ENCODE measurements around the gene GUCY2F.

GUCY2F gene

DNA sequence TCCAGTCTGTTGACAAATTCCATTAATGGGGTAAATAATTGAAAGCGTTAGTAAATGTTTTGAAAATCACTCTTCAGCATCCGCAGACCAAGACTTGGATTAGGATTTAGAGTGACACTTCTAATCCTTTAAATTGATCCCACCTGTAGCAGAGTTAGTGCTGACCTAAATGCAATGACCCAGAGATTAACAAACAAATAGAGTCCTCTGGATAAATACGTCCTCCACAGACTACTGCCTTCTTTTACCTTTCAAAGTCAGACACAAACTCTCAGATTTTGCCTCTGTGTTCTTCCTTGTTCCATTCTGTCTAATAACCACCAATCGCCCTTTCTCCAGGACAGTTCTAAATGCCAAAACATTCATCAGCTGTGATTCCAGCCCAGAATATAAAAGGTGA, at the start of gene GUCY2F:
TSS of gene GUCY2F (minus strand) at position 101 of the 400 bp plus-strand sequence. CDS start 6,150 bp downstream, outside the sequence.
- DNase-seq = no peak

DNA sequence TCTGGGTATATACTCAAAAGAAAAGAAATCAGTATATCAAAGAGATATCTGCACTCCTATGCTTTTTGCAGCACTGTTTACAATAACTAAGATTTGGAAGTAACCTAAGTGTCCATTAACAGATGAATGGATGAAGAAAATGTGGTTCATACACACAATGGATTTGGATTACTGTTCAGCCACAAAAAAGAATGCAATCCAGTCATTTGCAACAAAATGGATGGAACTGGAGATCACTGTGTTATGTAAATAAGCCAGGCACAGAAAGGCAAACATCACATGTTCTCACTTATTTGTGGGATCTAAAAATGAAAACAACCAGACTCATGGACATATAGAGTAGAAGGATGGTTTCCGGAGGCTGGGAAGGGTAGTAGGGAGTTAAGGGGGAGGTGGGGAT, 37.1 kb upstream of the GUCY2F start:
- DNase-seq = no peak

DNA sequence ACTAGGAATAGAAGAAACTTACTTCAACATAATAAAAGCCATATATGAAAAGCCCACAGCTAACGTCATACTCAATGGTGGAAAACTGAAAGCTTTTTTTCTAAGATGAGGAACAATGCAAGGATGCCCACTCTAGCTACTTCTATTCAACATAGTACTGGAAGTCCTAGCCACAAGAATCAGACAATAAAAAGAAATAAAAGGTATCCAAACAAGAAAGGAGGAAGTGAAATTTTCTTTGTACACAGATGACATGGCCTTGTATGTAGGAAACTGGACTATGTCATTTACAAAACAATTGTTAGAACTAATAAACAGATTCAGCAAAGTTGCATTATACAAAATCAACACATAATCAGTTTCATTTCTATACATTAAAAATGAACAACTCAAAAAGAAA, 29.2 kb upstream of the GUCY2F start:
- no peak for DNase-seq

DNA sequence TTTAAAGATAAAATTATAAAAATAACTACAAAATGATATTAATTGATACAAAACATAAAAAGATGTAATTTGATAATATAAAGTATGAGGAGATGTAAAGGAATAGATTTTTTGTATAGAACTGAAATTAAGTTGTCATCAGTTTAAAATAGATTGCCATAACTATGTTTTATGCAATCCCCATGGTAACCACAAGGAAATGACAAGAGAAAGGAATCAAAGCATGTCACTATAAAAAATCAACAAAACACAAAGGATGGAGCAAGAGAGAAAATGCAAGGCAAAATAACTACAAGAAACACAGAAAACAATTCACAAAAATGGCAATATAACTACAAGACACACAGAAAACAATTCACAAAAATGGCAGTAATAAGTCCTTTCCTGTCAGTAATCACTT, 27.0 kb upstream of the GUCY2F start:
- no peak for DNase-seq

DNA sequence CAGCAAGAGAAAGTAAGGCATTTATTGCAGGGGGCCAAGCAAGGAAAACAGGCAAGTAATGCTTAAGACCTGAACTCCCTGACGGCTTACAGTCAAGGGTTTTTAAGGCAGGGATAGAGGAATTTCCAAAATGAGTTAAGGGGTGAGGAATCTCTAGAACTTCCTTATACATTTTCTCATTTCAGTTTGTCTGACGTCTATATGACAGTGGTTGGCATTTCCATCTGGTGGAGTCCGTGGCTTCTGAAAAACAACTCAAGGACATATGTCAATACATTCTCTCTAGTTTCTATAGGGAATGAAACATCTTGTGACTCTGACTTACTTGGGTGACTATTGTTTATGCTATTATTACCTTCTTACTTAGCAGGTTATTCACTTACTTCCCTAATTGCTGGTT, 19.3 kb upstream of the GUCY2F start:
- DNase-seq = no peak

DNA sequence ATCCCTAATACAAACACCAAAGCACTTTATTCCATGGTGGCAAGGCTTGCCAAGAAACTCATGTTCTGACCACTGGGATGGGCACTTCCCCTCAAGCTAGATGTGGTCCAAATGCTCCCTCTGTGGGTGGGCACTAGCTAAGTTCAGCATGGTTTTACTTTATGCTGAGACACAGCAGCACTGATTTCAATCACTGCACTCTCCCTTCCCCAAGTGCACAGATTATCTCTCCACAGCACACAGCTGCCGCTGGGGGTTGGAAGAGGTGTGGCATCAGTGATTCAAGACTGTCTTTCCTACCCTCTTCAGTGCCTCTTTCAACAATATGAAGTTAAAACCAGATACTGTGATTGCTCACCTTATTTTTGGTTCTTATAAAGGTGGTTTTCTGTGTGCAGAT, 16.5 kb upstream of the GUCY2F start:
- DNase-seq = peak in 1 of 2 experiments; percentile 1

DNA sequence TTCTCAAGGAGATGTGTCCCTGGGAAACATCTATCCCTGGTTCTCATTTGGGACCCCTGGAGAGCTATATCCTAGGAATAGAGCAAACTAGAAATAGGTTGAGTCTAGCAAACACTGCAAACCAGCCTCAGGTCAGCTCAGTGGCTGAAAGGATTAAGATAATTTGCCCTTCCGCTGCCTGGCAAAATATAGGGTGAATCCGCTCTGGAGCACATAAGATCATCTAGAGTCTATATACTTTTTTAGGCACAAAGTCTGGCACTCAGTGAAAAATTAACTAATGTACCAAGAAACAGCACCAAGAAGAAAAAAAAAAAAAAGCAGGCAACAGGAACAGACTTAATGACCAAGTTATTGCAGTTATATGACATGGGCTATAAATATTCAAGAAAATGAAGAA, 7.3 kb upstream of the GUCY2F start:
- no peak for DNase-seq

DNA sequence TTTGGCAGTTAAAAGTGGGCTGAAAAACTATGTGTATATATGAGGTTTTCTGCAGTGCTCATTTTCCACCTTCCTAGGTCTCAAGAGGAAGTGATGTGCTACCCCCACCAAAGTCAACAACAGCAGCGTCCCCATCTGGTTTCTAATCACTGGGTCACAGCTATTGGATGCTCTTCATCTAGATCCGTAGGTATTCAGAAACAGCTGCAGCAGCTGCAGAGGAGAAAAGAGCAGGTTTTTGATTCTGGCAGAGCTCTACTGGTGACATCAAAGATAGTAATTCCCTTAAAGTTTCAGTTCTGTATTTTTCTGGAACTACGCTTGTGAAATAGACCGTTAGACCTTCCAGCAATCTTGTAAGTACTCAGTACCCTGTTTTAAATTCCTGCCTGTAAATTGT, 5.8 kb upstream of the GUCY2F start:
- peak; percentile 1 to 13 for DNase-seq

DNA sequence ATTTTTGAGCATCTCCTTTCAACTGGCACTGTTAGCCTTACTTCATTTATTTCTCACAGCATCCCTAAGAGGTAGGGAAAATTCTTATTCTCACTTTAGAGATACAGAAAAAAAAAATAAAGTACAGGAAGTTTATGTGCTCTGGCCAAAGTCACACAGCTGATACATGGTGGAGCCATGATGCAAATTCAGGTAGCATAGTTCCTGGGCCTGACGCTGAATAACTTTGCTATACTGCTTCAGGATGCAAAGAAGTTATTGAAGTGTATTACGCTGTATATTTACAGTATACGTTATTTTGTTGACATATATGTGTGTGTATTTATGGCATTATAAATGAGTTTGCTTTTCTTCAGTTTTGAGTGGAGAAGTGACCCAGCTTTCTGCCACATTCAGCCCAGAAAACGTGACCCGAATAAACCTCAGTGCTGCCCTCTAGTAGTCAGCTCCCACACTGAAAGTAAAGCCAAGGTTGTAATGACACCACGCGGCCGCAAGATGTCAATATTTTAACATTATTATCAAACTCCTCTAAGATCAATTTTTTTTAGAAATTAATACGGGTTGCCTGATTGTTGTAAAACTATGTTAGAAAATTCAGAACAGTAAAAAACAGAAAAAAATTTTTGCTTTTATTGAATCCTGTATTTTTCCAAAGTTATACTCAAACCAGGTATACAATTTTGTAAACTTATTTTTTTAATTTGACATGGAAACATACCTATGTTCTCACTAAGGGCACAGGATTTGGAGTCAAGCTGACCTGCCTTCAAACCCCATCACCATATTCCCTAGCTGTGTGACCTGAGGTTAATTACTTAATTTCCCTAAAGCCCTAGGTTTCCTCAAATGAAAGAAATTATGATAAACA, 3.8 kb upstream of the GUCY2F start:
- peak; percentile 13 to 73 for DNase-seq

DNA sequence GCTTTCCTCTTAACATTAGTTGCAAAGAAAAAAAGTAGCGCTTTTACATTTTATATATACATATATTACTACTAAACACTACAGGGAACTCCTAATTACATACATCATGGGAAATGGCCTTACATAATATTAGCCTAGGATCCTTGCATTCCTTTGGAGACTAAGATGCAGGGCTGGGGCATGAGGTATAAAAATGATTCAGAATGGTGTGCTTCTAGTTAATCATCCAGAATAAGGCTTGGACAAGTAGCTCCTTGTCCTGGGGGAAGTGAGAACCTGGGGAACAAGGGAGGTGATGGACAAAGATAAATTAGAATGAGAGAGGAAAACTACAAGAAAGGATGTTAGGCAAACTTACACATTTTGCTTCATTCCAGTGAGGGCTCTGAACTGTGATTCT, 3.0 kb upstream of the GUCY2F start:
- no peak for DNase-seq

DNA sequence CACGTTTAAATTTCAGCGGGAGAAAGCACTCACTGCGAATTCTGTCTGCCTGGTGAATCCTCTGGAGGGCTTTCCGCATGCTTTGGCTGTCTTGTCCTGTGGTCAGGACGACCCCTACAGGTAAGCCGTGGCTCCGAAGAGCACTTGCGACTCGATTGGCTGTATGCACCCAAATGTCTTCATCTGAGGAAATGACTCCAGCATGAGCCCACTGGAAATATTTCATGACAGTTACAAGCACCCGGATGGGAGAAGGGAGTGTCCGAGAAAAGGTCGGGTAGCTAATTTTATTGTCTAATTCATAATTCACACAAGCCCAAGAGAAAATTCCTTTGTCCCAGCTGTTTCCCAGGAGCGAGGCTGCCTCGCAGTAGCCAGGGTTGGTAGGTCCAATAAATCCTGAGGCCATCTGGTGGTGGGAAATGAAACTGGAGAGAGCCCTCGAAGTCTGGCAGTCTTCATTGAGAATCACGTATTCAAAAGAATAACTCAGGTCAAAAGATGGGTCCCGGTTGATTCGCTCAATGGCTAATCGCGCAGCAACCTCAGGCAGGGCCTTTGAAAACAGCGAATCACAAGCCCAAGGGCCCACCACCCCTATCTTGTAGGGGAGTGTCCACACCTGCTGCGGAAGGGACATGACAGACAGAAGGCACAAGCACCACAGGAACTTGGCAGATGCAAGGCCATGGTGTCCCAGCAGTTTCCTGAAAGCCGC, 6.6 kb downstream of the GUCY2F start:
- DNase-seq = peak; percentile 77 to 84

DNA sequence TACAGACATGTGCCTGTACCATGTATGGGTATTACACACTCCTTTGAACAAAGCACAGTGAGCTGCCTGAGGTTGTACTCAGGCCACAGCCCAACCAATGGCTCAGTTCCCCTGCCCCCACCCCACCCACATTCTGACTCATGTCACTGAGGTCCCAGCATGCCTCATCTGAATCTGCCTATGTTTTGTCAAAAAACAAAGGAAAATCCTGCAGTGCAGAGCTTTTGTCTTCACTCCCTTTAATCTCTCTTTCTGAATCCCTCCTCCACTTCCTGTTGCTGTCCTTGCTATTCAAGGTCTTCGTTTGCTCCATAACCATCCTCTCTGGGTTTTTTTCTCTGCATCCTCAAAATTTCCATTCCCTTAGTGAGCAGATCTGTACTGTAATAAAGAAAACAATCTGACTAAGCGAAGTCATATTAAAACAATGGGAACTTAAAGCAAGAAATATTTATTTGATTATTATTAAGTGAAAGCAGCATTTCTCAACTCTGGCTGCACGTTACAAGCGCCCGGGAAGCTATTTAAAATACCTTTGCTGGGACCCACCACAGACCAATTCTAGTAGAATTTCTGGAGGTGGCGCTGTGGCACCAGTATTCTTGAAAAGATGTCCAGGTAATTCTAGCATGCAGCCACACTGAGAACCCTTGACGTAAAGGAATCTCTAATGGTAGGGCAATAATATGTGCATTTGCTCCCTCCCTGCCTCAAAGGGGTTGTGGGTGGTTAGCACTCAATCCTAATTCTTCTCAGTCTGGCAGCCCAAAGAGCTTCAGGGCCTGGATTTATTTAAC, 8.7 kb downstream of the GUCY2F start:
- DNase-seq = peak; percentile 30 to 64

DNA sequence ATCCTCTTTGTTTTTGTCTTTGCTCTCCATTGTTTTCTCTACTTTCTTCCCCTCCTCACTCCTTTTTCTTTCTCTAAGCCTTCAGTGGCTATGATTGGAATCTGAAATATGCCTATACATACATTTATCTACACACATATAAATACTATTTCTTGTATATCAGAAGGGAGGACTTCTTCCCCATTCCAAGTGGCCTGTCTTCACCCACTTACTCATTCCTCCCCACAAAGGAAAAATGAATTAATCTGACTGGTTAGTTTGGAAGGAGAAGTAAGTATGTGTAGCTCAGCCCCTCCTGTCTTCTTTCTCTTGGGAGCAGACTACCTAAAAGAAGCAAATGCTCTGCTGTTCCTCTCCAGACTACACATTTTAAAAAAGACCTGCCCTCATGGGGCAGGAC, 17.7 kb downstream of the GUCY2F start:
- DNase-seq = no peak

DNA sequence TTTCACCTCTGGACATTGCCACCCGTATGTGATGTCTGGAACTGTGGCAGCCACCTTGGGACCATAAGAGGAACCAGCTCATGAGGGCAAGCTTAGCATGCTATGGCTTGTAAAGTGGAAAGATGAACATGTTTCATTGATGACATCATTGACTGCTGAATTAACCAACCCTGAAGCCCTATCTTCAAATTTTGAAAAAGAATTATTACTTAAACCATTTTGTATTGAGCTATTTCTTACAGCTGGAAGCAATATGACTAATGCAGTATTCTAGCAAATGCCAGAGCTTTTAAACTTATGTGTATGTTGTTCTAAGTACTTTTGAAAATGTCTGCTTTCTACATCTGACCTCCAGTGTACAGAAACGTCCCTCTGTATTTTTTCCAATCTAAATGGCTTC, 18.1 kb downstream of the GUCY2F start:
- no peak for DNase-seq

DNA sequence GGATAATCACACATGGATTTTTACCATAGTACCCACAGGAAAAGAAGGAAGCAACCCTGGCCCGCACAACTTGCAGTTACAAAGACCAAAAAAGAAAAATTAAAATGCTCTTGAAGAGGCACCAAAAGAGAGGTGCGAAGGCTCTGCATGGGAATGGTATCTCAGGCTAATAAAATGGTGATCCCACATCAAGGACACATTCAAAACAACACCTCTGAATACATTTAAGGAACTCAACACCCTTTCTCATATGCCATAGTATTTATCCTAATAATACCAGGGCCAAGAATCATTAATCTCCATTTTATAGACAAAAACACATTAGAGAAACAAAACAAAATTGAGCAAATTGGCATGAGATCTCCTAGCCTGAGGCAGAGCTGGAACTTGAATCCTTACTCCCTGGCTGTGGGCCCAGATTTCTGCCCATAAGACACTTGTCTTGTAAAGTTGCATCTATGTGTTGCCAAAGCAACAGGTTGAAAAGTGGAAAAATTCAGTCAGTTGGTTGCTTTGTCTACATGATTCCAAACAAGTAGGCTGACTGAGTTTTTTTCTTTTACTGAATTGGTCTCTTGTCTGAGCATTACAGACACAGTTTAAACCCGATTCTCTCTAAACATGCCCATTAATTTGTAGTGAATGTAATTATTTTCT, 33.5 kb downstream of the GUCY2F start:
- no peak for DNase-seq

DNA sequence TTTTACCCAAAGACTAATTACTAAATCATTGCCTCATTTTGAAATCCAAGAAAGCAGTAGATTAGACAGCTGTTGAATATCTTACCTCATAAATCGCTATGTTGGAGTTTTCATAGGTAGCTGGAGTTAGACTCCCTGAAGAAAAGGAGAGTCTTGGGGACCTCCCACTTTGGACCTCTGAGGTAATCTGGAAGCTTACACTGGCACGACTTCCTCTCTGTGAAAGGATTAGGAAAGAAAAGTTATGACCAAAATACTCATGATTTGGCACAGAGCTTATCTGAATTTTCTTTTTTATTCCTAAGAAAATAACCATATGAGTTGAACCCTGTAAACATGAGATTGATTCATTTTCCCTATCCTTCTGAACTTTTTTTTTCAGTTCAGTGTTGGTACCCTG, 40.6 kb downstream of the GUCY2F start:
- no peak for DNase-seq

DNA sequence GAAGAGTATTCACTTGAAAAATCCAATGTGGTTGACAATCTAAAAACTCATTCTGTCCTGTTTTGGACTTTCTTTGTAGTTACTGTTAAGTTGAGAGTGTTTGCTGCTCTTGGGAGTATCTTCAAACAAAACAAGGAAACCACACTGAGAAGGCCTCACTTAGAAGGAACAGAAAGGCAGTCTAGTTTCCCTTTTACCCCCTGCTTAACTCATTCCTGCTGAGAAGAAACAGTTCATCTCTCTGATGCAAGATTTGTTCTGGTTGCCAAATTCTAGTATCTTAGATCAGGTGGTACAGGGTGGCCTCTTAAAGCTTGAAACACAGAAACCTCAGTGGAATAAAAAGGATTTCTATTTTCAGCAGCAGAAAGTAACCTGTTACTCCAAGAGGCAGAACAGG, 41.4 kb downstream of the GUCY2F start:
- DNase-seq = no peak

DNA sequence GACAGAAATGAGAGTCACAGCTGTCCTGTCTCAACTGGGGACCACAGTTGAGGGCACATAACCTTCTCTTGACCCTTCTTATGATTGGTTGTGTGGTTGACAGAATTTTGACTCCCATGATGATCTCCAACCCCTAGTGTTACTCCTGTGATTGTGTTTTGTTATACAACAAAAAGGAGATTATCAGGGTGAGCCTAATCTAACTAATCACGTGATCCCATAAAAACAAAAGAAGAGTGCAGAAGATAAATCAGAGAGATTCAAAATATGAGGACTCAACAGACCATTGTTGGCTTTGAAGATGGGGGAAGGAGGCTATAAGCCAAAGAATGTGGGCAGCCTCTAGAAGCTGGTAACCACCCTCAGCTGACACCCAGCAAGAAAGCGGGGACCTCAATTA, 72.7 kb downstream of the GUCY2F start:
- DNase-seq = no peak

DNA sequence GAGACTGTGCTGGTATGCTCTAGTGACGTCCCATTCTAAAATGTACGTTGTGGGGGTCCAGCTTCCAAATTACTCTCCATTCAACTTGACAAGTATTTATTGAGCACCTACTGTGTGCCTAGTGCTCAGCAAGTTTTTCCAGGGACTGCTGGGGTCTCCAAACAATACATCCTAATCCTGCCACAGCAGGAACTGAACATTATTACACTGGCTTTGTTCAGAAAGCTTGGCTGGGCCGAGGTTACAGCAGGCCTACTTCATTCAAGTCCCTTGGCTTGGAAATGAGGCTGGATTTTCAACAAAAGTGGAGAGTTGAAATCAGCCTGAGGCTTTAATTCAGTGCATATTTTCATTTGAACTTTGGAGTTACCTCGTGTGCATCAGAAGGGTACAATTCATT, 78.0 kb downstream of the GUCY2F start:
- no peak for DNase-seq

DNA sequence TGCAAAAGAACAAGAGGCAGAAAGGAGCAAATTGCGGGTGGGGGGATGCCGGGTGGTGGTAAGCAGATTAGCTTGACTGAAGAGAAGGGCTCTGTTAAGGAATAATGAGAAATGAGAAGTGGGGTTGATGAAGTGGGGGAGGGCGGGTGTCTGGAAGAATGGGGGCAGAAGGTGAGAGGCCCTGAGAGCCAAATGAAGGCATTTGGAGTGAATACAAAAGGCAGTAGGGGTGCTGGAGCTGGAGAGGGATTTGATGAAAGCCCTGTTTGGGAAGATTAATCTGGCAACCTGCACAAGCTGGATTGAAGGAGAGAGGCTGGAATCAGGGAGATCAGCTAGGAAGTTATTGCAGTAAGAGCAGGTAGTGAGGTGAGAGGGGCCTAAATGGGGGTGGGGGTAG, 82.1 kb downstream of the GUCY2F start:
- peak; percentile 63 to 84 for DNase-seq

DNA sequence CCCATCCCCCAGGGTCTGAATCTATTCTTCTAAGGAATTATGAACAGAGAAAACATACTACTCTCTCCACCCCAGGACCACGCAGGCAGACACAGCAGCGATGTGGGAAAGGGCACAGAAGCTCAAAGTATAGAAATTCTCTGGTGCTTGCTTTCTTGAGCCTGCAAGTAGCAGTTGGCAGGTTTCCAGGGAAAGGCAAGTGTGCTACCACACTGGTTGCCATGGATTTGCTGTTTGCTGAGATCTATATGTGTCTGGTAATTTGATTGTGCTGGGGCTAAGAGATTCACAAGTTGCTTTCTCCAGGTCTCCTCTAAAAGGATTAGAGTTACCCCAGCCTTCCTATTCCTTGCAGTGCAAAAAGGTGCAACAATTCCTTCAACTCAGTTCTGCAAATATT, 83.1 kb downstream of the GUCY2F start:
- peak; percentile 48 to 73 for DNase-seq

DNA sequence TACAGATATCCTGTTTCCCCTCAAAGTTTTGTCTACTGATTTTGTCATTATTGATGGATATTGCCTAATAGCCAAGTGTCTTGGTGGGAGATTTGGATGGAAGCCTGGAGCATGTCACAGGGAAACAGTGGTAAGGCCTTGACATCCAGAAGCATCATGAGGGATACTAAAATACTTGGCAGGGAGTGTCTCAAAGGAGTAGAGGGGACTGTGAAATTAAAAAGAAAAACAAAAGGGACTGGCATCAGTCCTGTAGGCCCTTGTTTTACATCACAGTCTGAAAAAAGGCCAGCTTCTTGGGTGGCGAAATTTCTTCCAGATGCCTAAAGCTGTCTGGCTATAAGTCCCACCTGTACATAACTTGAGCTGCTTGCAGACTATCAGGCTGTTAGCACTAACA, 83.8 kb downstream of the GUCY2F start:
- DNase-seq = no peak

DNA sequence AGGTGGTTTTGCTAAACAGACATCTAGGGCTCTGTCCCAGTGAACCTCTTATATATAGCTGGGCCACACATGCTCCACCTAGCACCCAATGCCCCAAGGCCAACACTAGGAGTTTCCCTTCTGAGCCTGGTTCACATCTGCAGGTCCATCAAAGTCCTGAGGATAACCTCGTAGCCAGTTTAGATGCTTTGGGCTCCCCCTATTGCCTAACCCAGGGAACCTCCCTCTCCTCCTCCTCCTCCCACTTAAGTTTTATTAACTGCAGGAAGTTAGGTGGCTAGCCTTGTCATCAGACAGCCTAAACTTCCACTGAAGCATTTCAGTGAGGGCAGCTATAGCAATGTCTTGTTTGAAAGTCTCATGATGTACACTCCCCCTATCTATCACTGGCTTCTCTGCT, 88.0 kb downstream of the GUCY2F start:
- DNase-seq = peak in 1 of 2 experiments; percentile 26
